HG02938 (cell line): ENCODE measurements around the gene HSBP1.

Source experiments
- ATAC-seq: cut with Tn5 transposase; IDR thresholded peaks from one replicate; pipeline ENCODE4 v1.9.1; 2021; ENCODE audit warnings: mild to moderate bottlenecking, moderate library complexity; ENCODE audit not compliant: unreplicated experiment

HSBP1 gene

DNA sequence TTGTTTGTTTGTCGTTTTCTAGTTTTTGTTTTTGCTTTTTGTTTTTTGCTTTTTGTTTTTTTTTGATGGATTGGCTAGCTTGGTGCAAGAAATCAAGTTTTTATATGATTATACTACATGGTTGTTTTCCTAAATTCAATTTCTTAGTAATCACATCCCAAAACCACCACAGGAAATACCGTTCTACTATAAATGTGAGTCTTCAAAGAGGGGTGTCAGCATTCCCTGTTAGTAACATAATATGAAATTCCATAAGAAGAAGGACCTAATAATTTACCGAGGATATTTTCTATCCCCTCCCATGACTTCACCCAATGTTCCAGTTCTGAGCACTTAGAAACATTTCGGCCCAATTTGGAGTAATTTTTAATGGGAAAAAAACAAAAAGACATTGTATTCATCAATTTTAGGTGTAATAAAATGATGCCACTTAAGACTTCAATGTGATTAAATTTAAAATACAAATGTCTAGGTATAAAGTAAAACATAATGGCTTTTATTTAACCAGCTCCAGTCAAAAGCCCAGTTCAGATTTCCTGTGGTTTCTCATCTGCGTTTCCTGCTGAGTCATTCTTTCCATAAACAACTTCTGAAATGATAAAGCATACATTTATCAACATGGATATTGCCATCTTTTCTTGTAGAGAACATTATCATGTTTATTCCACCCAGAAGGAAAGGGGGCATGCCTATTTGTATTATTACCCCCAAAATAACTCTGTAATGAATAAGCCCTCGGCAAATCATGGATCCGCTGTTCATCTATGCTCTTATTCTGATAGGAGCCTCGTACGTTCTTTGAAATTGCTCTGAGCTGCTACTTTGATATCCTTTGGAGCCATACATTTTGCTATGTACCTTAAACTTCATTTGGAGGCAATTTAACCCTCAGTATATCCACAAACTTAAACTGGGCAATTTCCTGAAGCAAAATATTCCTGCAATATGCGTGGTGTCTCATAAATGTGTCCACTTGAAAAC, 28.1 kb downstream of the HSBP1 start:
- ATAC-seq = no peak

DNA sequence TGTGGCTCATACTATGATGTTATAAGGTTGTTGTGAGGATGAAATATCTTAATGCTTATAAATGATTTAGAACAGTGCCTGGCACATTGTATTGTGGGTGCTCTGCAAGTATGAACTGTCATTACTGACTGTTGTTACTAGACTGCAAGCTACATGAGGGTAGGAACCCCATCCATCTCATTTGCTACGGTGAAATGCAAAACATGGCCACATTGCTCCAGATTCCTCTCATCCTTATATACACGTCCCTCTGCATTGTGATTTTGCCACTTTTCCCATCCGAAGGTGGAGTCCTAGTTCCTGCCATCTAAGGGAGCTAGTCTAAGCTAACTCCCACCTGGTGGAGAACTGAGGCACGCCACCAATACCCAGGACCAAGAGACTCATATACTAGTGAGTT, 29.8 kb downstream of the HSBP1 start:
- no peak for ATAC-seq

DNA sequence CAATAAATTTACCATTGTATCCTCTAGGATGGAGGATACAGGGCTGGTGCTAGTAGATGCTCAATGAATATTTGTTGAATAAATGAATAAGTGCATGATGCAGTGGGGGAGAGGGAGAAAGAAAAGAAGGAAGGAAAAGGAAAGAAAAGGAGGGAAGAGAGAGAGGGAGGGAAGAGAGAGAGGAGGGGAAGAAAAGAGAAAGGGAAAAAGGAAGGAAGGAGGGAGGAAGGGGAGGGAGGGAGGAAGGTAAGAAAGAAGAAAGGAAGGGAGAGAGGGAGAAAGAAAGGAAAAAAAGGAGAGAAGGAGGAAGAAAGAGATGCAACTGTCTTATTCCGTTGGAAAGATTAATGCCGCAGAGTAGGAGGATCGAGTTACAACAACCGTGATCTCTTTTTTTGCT, 30.4 kb downstream of the HSBP1 start:
- ATAC-seq = no peak

DNA sequence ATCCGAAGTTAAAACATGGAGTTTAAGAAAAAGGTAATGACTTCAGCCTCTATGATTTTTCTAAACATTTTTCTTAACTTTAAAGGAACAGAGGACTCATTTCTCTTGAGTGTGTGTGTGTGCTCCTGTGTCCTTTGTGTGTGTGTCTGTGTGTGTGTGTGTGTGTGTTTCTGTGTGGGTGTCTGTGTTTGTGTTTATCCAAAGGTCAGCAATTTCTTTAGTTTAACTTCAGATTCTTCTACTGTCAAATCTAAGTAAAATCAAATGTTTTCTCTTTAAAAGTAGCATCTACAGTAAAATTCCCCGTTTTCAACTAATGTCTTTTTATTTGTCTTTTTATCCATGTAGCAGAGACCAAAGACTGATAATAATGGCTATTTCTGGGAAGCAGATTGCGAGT, 31.8 kb downstream of the HSBP1 start:
- no peak for ATAC-seq

DNA sequence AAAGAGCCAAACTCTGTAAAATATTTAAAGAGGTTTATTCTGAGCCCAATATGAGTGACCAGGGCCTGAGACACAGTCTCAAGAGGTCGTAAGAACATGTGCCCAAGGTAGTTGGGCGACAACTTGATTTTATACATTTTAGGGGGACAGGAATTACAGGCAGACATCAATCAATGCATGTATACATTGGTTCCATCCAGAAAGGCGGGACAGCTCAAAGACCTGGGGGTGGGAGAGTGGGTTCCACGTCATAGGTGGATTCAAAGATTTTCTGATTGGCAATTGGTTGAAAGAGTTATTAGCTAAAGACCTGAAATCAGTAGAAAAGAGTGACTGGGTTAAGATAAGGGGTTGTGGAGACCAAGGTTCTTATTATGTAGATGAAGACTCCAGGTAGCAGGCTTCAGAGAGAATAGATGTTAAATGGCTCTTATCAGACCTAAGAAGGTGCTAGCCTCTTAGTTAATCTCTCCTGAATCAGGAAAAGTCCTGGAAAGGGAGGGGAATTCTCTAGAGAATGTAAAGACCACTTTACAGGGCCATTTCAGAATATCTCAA, 32.4 kb downstream of the HSBP1 start:
- no peak for ATAC-seq

DNA sequence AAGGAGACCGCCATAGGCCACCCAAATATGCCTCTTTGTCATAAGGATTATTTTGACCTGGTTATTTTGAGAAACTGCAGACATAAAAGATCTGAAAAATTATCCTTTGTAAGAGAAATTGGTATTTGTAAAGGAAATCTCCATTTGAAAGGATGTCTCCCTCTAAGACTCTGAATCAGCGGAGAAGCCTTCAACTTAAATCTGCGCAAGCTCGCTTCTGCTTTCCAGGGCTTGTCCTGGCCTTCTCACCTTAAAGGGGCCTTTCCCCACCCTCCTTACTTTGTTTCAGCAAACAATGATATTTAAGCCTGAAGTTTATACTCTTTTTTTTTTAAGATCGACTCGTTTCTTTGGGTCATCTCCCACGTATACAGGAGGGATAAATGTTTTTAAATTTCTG, 34.5 kb downstream of the HSBP1 start:
- ATAC-seq = no peak

DNA sequence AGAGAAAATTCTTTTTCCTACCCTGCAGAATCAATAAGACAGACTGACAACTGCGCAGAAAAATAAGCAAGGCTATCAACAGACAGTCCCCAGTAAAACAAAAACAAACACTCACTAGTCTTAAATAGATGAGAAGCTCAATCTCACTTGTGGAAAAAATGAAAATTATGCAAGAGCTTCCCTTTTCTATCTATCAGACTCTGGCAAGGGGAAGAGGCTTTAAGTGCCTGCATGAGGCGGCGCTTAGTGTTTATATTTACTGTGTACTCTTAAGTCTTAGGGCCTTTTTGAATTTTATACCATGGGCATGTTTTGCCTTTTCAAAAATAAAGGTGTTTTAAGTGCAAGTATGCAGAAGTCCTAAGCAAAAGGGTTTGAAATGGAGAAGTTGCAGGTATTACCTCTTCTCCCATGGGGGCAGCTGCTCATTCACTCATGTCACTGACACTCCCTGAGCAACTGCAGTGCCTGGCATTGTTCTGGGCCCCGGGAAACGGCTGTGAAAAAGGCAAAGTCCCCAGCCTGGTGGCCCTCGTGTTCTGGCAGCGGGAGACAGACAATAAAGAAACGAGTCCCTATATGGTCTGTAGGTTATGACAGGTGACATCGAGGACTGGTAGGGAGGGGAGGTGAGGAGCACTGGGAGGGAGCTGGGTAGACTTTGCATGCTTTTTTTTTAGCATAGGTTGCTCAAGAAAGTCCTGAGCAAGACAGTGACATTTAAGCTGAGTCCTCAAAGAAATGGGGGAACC, 35.2 kb downstream of the HSBP1 start:
- ATAC-seq = no peak

DNA sequence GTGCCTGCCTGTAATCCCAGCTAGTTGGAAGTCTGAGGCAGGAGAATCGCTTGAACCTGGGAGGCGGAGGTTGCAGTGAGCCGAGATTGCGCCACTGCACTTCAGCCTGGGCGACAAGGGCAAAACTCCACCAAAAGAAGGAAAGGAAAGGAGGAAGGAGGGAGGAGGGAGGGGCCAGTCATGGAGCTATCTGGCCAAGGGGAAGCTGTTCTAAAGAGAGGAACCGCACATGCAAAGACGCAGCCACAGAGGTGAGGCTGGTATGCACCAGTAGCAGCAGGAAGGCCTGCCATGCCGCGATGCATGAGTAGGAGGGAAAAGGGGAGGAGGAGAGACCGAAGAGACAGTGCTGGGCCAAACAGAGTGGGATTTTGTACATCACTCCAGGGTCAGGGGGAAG, 35.9 kb downstream of the HSBP1 start:
- no peak for ATAC-seq

DNA sequence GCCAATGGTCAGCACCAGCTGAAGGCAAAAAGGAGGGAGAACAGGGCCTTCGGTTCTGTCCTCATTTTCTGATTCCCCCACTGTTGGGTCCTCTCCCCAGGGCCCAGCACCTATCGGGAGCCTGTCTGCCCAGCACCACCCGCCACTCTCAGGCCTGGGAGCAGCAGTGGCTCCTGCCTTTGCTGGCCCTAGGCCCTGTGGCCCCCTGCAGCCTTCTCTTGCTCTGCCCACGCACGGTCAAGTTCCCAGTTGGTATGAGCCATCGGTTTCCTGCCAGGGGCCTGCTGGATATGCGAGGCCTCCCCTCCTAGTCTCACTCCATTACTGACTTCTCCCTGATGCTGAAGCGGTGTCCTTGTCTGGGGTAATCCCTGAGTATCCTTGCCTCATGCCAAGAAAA, 37.5 kb downstream of the HSBP1 start:
- ATAC-seq = no peak

DNA sequence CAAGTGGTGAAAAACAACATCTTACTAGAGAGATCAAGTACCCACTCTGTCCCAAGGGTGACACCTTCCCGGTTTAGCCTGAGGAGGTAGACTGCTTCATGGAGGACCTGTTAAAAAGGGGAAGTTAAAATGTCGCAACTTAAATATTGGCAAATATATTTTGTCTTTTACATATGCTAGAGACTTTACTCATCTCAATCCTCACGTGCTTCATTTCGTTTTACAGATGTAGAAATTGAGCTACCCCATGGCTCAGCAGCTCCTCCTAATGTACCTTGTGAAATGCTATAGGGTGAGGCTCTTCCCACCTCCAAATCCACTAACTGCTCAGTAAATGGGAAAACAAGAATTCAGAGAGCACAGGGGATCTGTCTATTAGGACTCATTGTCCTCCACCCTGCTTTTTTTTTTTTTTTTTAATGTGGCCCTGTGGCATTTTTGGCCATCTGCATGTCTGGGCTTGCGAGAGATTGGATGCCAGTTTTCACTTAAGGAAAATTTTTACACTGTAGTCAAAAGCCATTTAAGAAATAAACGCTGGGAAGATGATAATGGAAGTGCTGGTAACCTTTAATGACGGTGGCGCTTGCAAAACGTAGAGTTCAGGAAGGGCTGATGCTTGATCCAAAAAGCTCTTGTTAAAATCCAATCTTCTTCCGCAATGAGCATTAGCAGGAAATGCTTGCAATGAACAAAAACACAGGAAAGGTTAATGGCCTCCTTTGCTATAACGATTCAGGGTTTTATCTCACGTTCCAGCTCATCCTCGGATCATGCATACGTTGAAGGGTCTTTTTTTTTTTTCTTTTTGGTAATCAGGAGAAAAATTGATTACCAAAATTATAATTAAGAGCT, 39.8 kb downstream of the HSBP1 start:
- ATAC-seq = no peak

DNA sequence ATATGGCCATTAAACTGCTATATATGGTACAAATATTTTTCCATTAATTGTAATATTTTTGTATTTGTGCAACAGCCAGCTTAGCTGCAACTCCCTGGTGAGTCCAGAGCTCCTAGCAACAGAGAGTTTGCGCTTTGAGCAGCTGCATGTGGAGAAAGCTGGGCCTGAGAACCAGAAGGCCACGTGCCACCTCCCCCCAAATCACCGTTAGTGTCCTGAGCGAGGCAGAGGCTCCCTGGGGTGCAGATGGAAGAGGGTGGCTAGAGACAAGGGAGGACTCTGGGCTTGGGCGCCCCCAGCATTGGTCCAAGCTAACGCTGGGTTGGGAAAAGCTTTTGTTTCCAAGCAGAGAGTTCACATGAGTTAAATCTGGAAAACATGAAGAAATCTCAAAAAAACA, 41.6 kb downstream of the HSBP1 start:
- no peak for ATAC-seq

DNA sequence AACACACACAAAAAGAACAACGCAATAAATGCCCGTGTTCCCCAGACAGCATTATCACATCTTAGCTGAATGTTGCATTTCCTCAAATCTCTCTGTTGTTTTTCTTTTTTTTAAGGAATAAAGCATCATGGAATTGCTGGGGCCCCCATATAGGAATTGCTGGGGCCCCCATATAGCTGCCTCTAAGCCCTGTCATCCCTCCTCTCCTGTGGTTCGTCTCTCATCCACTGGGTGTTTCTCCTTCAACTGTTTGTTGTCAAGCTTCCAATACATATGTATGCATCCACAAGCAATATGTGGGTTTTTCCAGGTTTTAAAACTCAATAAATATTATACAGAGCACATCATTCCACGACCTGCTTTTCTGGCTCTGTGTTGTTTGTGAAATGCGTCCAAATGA, 43.2 kb downstream of the HSBP1 start:
- no peak for ATAC-seq

DNA sequence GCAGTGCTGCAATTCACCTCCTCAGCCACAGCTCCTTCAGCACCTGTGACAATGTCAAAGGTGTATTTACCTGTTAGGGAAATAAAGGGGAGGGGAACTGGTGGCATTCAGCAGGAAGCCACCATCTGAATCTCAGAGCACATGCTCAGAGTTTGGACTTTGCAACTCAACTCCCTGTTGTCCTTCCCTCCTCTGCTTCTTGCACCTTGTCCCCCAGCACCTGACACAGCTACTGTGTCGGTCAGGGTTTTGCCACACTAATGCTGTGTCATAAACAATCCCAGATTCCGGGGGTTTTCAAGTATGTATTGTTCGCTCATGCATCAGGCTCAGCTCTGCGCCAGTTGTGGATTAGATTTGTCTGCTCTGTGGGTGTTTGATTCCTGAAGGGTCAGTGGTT, 43.7 kb downstream of the HSBP1 start:
- no peak for ATAC-seq

DNA sequence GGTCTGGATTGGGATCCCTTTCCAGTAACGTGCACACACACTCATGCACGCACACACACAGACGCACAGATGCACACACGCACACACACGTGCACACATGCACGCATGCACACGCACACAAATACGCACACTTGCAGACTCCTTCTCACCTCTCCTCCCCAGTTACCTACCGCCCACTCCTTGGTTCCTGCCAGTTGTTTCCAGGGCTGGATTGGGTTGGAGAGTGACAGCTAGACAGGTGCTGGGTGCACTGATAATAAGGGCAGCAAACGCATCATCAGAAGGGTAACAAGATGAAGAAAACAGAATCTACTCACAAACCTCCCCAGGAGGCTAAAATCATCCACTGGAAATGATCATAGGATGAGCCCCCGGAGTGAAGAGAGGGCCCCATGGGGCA, 45.0 kb downstream of the HSBP1 start:
- no peak for ATAC-seq

DNA sequence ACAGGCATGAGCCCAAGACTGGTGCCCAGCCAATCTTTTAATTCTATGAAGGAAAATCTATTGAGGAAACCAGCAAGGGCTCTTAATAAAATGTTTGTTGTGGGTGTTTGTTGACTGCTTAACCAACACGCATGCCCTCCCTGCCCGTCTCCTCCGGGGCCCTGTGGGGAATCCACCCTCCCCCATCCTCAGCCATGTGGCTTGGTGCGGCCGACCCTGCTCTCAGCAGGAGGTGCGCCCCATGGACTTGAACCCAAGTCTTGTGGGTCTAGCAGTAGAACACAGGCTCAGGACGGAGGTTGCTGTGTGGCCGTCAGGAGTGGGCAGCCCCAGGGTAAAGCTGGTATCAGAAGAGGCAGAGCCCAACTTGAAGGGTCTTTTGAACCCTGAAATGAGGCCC, 46.1 kb downstream of the HSBP1 start:
- ATAC-seq = no peak

DNA sequence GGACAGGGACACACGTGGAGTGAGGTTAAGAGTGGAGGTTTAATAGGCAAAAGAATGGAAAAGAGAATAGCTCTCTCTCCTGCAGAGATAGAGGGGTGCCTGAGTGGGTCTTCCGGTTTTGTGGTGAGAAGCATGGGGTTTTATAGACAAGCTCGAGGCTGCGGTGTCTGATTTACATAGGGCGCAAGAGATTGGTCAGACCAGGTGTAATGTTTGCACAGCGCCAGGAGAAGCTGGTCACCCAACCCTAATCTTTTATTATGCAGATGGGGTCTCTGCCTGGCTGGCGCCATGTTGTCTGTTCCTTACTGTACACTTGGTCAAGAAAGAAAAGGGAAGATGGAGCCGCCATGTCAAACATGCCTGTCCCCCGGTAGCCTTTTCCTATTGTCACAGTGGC, 46.6 kb downstream of the HSBP1 start:
- no peak for ATAC-seq

DNA sequence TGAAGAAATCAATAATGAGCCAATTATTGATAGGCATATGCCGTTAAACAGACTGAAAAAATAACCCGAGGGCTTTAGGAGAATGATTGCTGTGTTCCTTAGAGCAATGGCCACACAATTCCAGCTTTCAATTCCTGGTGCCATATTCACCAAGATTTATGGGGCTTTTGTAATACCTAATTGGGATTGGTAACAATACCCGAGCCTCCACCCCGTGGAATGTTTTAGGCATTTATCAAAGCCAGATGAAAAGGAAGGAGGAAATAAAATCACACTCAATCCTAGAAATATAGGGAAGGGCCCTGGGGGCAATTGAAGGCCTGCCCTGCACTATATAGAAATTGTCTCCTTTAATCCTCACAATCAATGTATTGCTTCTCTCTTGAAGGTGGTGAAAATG, 49.0 kb downstream of the HSBP1 start:
- ATAC-seq = no peak

DNA sequence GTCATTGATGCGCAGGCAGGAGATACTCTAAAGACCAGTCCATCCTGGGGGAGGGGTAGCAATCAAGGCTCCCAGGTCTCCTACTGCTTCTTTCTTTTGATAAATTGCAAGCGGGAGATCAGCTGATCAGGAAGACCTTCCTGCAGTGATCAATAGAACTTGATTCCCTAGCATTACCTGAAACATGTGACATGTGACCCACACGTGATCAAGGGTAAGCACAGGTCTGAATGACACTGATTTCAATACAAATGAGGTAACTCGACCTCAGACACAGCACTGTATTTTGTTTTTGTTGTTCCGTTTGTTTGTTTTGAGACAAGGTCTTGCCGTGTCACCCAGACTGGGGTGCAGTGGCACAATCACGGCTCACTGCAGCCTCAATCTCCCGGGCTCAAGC, 51.5 kb downstream of the HSBP1 start:
- no peak for ATAC-seq

DNA sequence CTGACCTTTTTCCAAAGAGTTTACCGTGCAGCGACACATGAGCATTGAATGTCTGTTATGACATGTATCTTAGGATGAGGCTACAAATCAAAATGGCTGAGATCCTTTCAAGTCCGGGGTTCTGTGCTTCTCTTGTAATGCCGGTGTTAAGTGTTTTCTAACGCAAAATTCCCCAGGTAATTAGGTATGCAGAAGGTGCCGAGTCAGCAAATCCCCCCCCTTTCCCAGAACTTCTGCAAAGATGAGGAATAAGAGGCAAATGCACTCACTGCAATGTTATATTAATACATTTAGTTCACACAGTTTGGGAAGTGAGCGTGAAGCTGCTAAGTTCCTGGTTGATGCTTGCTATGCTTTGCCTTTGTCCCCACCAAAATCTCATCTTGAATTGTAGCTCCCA, 54.9 kb downstream of the HSBP1 start:
- ATAC-seq = no peak

DNA sequence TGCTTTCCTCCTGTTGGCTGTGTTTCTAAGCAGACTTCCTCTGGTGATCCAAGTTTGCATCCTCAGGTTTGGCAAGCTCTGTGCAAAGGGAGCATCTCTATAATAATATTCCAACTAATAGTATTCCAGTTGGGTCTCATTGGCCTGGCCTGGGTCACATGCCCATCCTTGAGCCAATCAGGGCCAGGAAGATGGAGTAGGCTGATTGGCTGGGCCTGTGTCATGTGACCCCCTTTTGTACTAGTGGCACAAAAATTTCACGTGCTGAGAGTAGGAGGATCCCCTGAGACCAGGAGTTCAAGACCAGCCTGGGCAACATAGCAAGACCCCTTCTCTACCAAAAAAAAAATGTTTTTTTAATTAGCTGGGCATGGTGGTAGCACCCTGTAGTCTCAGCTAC, 55.9 kb downstream of the HSBP1 start:
- ATAC-seq = no peak
